Prostate gland (tissue), 1 donor: ENCODE measurements around the gene CCNB3.

Source experiments
- POLR2A ChIP-seq: fragments of 450-650 bp; IDR thresholded peaks from one replicate; pipeline ENCODE4 v1.6.1; 2016; ENCODE audit warnings: antibody characterized with exemption, mild to moderate bottlenecking
- POLR2AphosphoS5 ChIP-seq: sonication (generic); formaldehyde crosslinking; IDR thresholded peaks from one replicate; pipeline ENCODE4 v1.6.1; 2017; ENCODE audit warnings: antibody characterized with exemption

GRCh38 chrX:50206753-50207152 is 2.2 kb downstream of the CCNB3 start:
- no peak for TF ChIP-seq POLR2AphosphoS5
- TF ChIP-seq POLR2A = no peak
